Tibial artery (tissue), 4 donors: ENCODE data around the gene KIF7.

Experiments
- DNase-seq, 2 donors: peaks; one replicate each; pipeline ENCODE4 v3.0.0-alpha.2; 2019
- H3K27ac ChIP-seq, 2 donors: fragments of 200-600 bp; sonication (generic) in 1 of 2; 1 replicate in 1 of 2; 2 replicates in 1 of 2; pipeline ENCODE4 v1.5.1; 2018 to 2019; ENCODE audit warnings: mild to moderate bottlenecking in 1 of 2
- H3K27me3 ChIP-seq, 2 donors: fragments of 200-600 bp; sonication (generic) in 1 of 2; one replicate each; pipeline versions ENCODE4 v1.5.1 to v1.6.0; 2016 to 2019
- H3K36me3 ChIP-seq, 3 donors: fragments of 200-600 bp; sonication (generic) in 2 of 3; one replicate each; pipeline ENCODE4 v1.5.1; 2016 to 2019; ENCODE audit warnings: mild to moderate bottlenecking in 2 of 3
- H3K4me1 ChIP-seq, 4 donors: fragments of 200-600 bp; sonication (generic) in 2 of 4; 1 replicate in 3 of 4; 2 replicates in 1 of 4; pipeline ENCODE4 v1.5.1; 2016 to 2019
- H3K4me3 ChIP-seq, 2 donors: fragments of 200-600 bp; sonication (generic) in 1 of 2; 1 replicate in 1 of 2; 2 replicates in 1 of 2; pipeline ENCODE4 v1.5.1; 2018 to 2019; ENCODE audit warnings: mild to moderate bottlenecking in 2 of 2
- H3K9me3 ChIP-seq, 3 donors: fragments of 200-600 bp; sonication (generic) in 1 of 3; one replicate each; pipeline ENCODE4 v1.5.1; 2016 to 2019
- CTCF ChIP-seq, 2 experiments: fragments of 200-600 bp in 1 of 2; fragments of 450-650 bp in 1 of 2; IDR thresholded peaks; one replicate each; pipeline ENCODE4 v1.5.1; 2017 to 2019; ENCODE audit warnings: antibody characterized with exemption in 2 of 2, mild to moderate bottlenecking in 1 of 2, moderate library complexity in 1 of 2
- intact Hi-C: fragments of 100-400 bp; cut with DNase I; formaldehyde crosslinking; loops from one replicate; pipeline ENCODE4 v1.15.0; 2023; ENCODE audit warnings: low total_unique reads

The KIF7 gene

GRCh38 chr15:89578146-89578545, 77.1 kb downstream of the KIF7 start:
- no peak for TF ChIP-seq CTCF (IDR thresholded peaks at IDR 0.05)
- Histone ChIP-seq H3K36me3 (no peaks in the 10 kb centered on the region), H3K9me3 (no peaks in the 10 kb centered on the region), H3K27ac (no peak overlapping the region), H3K4me1 (peaks cover 0 to 11% (median 9%) of the 10 kb centered on the region in 4 donors), H3K4me3 (no peak overlapping the region), H3K27me3 (no peaks in the 10 kb centered on the region)
- DNase-seq: no peak
- intact Hi-C loops: no loop called here
